Colonic mucosa (tissue), 4 donors: ENCODE results near the gene TMEM164. TPM values are rescaled to one million over a fixed set of nuclear protein-coding genes. Genes with fewer than 3 reads are reported as not detected.

Source experiments
- DNase-seq: peaks from one replicate; pipeline ENCODE4 v3.0.0-alpha.2; 2020
- H3K27ac ChIP-seq: fragments of 200-600 bp; one replicate; pipeline ENCODE4 v1.8.0; 2021
- H3K27me3 ChIP-seq: fragments of 200-600 bp; one replicate; pipeline ENCODE4 v1.8.0; 2021
- H3K36me3 ChIP-seq: fragments of 200-600 bp; one replicate; pipeline ENCODE4 v1.8.0; 2021
- H3K4me1 ChIP-seq: fragments of 200-600 bp; one replicate; pipeline ENCODE4 v1.8.0; 2021; ENCODE audit warnings: mild to moderate bottlenecking
- H3K4me3 ChIP-seq: fragments of 200-600 bp; one replicate; pipeline ENCODE4 v1.8.0; 2021
- H3K9ac ChIP-seq, 2 donors: one replicate each; pipeline ENCODE4 v1.7.0; 2013; ENCODE audit warnings: control low read depth in 2 of 2, low read depth in 2 of 2, low read length in 2 of 2
- H3K9me3 ChIP-seq: fragments of 200-600 bp; one replicate; pipeline ENCODE4 v1.8.0; 2021
- CTCF ChIP-seq: fragments of 200-600 bp; IDR thresholded peaks from one replicate; pipeline ENCODE4 v1.8.0; 2022; ENCODE audit warnings: antibody characterized with exemption, mild to moderate bottlenecking
- intact Hi-C: fragments of 100-400 bp; cut with DNase I; formaldehyde crosslinking; loops from one replicate; pipeline ENCODE4 v1.14.1; 2022
- total RNA-seq, 2 donors: library from RNA; stranded (reverse); fragmentation: NEBNext Ultra II Directional in 1 of 2; extraction: Animal tissue kit (Norgen Biotek cat#: 25700) in 1 of 2; gene quantifications; one replicate each; pipeline ENCODE4 v1.2.1, GENCODE V29; 2021
- donor health status: healthy.
- donor health status: DM: no; HTN: no; CAD: no.
- donor health status: DM: no; HTN: no; CAD: no.

The TMEM164 gene
- total RNA-seq, 2 donors from 2014 or later = 57.3 to 73.1 TPM

- no peak overlapping the region for H3K4me3 ChIP-seq
- no peak overlapping the region for H3K27ac ChIP-seq
- no peaks in the 10 kb centered on the region for H3K27me3 ChIP-seq
- no peaks in the 10 kb centered on the region for H3K9me3 ChIP-seq
- no peaks in the 10 kb centered on the region for H3K36me3 ChIP-seq
- H3K9ac ChIP-seq = no peak overlapping the region
- no peak for DNase-seq
- no peaks in the 10 kb centered on the region for H3K4me1 ChIP-seq
- intact Hi-C loops = no loop called here
- no peak for TF ChIP-seq CTCF
Measured at GRCh38 chrX:110116066-110116980, 113.4 kb downstream of the TMEM164 start.

GRCh38 chrX:110118530-110118929, 115.6 kb downstream of the TMEM164 start:
- no peak for TF ChIP-seq CTCF
- H3K27ac ChIP-seq = no peak overlapping the region
- intact Hi-C loops = no loop called here
- H3K9me3 ChIP-seq = no peaks in the 10 kb centered on the region
- no peaks in the 10 kb centered on the region for H3K36me3 ChIP-seq
- H3K27me3 ChIP-seq = no peaks in the 10 kb centered on the region
- no peaks in the 10 kb centered on the region for H3K4me1 ChIP-seq
- H3K4me3 ChIP-seq = no peak overlapping the region
- no peak for DNase-seq
- H3K9ac ChIP-seq = no peak overlapping the region

GRCh38 chrX:110119480-110119879, 116.6 kb downstream of the TMEM164 start:
- H3K36me3 ChIP-seq = no peaks in the 10 kb centered on the region
- H3K9ac ChIP-seq = no peak overlapping the region
- no peak for TF ChIP-seq CTCF
- H3K27me3 ChIP-seq = no peaks in the 10 kb centered on the region
- intact Hi-C loops = no loop called here
- no peaks in the 10 kb centered on the region for H3K4me1 ChIP-seq
- no peak overlapping the region for H3K4me3 ChIP-seq
- DNase-seq = no peak
- no peaks in the 10 kb centered on the region for H3K9me3 ChIP-seq
- no peak overlapping the region for H3K27ac ChIP-seq

- H3K9ac ChIP-seq = no peak overlapping the region
- no peak overlapping the region for H3K27ac ChIP-seq
- H3K27me3 ChIP-seq = no peaks in the 10 kb centered on the region
- no peak overlapping the region for H3K4me3 ChIP-seq
- intact Hi-C loops = no loop called here
- no peaks in the 10 kb centered on the region for H3K36me3 ChIP-seq
- DNase-seq = no peak
- H3K9me3 ChIP-seq = no peaks in the 10 kb centered on the region
- H3K4me1 ChIP-seq = no peaks in the 10 kb centered on the region
- no peak for TF ChIP-seq CTCF
Measured at GRCh38 chrX:110120025-110120424, 117.1 kb downstream of the TMEM164 start.

- no peak overlapping the region for H3K9ac ChIP-seq
- H3K4me1 ChIP-seq = no peaks in the 10 kb centered on the region
- TF ChIP-seq CTCF = no peak
- H3K27me3 ChIP-seq = no peaks in the 10 kb centered on the region
- no peaks in the 10 kb centered on the region for H3K36me3 ChIP-seq
- no peak for DNase-seq
- no peak overlapping the region for H3K4me3 ChIP-seq
- no peaks in the 10 kb centered on the region for H3K9me3 ChIP-seq
- no peak overlapping the region for H3K27ac ChIP-seq
- intact Hi-C loops = no loop called here
Measured at GRCh38 chrX:110123331-110123782, 120.4 kb downstream of the TMEM164 start.
